ENCODE measurements around the gene ZFP36L1. TPM values are rescaled to one million over a fixed set of nuclear protein-coding genes. Genes with fewer than 3 reads are reported as not detected.

The ZFP36L1 gene
- polyA plus RNA-seq, 1 donor from 2014 or later: 0.48 TPM

DNA sequence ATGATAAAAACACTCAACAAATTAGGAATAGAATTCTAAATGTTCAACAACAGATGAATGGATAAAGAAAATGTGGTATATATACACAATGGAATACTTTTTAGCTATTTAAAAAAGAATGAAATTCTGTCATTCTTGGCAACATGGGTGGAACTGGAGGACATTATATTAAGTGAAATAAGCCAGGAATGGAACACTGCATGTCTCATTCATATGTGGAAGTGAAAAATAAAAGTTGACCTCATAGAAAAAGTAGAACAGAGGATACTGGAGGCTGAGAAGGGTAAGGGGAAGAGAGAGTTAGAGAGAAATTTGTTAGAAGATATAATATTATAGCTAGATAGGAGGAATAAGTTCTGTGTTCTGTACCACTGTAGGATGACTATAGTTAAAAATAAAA, 35.8 kb upstream of the ZFP36L1 start:
- no peaks in the 10 kb centered on the region for H3F3A ChIP-seq (ENCODE audit: insufficient read depth, low read length, poor library complexity, severe bottlenecking)
- no peaks in the 10 kb centered on the region for H3K9me3 ChIP-seq (ENCODE audit: low read length)
- no peak overlapping the region for H3K9ac ChIP-seq (ENCODE audit: low read length)
- H4K20me1 ChIP-seq (ENCODE audit: insufficient read depth): no peaks in the 10 kb centered on the region
- no peak overlapping the region for H3K4me3 ChIP-seq (ENCODE audit: low read length)
- H3K27ac ChIP-seq (ENCODE audit: low read length): no peak overlapping the region
- no peak overlapping the region for H3K4me2 ChIP-seq (ENCODE audit: low read length)
- no peaks in the 10 kb centered on the region for H3K27me3 ChIP-seq (ENCODE audit: insufficient read depth, low read depth, low read length)
- H3K36me3 ChIP-seq (ENCODE audit: insufficient read depth, low read length): no peaks in the 10 kb centered on the region
- TF ChIP-seq EP300 (conservative IDR thresholded peaks at IDR 0.05; ENCODE audit: poor library complexity, severe bottlenecking) (no peak), TAF1 (IDR thresholded peaks at IDR 0.05; ENCODE audit: low read depth) (no peak), REST (IDR thresholded peaks at IDR 0.05; ENCODE audit: borderline replicate concordance) (no peak), POLR2AphosphoS5 (IDR thresholded peaks at IDR 0.05) (no peak), MXI1 (conservative IDR thresholded peaks at IDR 0.05; ENCODE audit: poor library complexity, severe bottlenecking) (no peak)
- TF ChIP-seq, protein P1, sequence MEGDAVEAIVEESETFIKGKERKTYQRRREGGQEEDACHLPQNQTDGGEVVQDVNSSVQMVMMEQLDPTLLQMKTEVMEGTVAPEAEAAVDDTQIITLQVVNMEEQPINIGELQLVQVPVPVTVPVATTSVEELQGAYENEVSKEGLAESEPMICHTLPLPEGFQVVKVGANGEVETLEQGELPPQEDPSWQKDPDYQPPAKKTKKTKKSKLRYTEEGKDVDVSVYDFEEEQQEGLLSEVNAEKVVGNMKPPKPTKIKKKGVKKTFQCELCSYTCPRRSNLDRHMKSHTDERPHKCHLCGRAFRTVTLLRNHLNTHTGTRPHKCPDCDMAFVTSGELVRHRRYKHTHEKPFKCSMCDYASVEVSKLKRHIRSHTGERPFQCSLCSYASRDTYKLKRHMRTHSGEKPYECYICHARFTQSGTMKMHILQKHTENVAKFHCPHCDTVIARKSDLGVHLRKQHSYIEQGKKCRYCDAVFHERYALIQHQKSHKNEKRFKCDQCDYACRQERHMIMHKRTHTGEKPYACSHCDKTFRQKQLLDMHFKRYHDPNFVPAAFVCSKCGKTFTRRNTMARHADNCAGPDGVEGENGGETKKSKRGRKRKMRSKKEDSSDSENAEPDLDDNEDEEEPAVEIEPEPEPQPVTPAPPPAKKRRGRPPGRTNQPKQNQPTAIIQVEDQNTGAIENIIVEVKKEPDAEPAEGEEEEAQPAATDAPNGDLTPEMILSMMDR (IDR thresholded peaks at IDR 0.05; ENCODE audit: poor library complexity, severe bottlenecking): no peak
- no peaks in the 10 kb centered on the region for H3K9me2 ChIP-seq (ENCODE audit: insufficient read depth, low read length)
- H3K79me2 ChIP-seq (replicated peaks; ENCODE audit: insufficient read depth, low read length): no peaks in the 10 kb centered on the region
- no peak overlapping the region for H2AFZ ChIP-seq (ENCODE audit: low read depth, low read length)

DNA sequence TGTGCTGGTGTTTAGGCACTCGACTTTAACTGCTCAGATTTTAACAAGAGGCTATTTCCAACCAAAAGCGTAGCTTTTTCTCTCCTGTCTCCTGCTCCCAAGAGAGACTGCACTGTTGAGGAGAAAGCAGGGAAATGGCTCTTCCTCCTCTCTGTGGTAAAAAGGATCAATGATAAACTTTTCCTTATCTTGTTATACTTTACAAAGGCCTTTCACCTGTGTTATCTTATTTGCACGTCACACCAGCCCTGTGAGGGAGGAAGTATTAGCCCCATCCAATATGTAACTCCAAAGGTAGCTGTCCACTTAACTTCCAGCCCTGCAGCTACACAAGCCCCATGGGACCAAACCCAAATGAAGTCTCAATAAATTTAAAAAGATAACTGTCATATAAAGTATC, 32.9 kb upstream of the ZFP36L1 start:
- Histone ChIP-seq H3K4me3 (ENCODE audit: low read length) (no peak overlapping the region), H3K9me2 (ENCODE audit: insufficient read depth, low read length) (no peaks in the 10 kb centered on the region), H2AFZ (ENCODE audit: low read depth, low read length) (no peak overlapping the region)

More for the DNA sequence above, 32.9 kb upstream of the ZFP36L1 start:
- no peaks in the 10 kb centered on the region for H3K9me3 ChIP-seq (ENCODE audit: low read length)
- H3K27ac ChIP-seq (ENCODE audit: low read length): no peak overlapping the region
- H3K4me2 ChIP-seq (ENCODE audit: low read length): no peak overlapping the region
- TF ChIP-seq REST (IDR thresholded peaks at IDR 0.05; ENCODE audit: borderline replicate concordance): no peak
- TF ChIP-seq EZH2 (IDR thresholded peaks at IDR 0.05; ENCODE audit: borderline replicate concordance, insufficient read depth, low read length, poor library complexity, severe bottlenecking): no peak
- no peak for TF ChIP-seq MXI1 (conservative IDR thresholded peaks at IDR 0.05; ENCODE audit: poor library complexity, severe bottlenecking)
- TF ChIP-seq TAF1 (IDR thresholded peaks at IDR 0.05; ENCODE audit: low read depth): no peak
- TF ChIP-seq, protein P1 (IDR thresholded peaks at IDR 0.05; ENCODE audit: poor library complexity, severe bottlenecking): no peak
- H4K20me1 ChIP-seq (ENCODE audit: insufficient read depth): no peaks in the 10 kb centered on the region
- H3K79me2 ChIP-seq (replicated peaks; ENCODE audit: insufficient read depth, low read length): no peaks in the 10 kb centered on the region
- no peaks in the 10 kb centered on the region for H3F3A ChIP-seq (ENCODE audit: insufficient read depth, low read length, poor library complexity, severe bottlenecking)
- no peaks in the 10 kb centered on the region for H3K27me3 ChIP-seq (ENCODE audit: insufficient read depth, low read depth, low read length)
- no peak overlapping the region for H3K9ac ChIP-seq (ENCODE audit: low read length)
- no peaks in the 10 kb centered on the region for H3K36me3 ChIP-seq (ENCODE audit: insufficient read depth, low read length)

All from neural cell (in vitro differentiated cells).